Cardiac septum (tissue), 1 donor: ENCODE measurements around the gene ZYX. TPM values are rescaled to one million over a fixed set of nuclear protein-coding genes. Genes with fewer than 3 reads are reported as not detected.
A peak's percentile ranks its signal among the peaks of the same experiment; 100 is the strongest.

Experiments
- DNase-seq: peaks from one replicate; pipeline ENCODE4 v3.0.0-alpha.2; 2020; ENCODE audit warnings: low spot score
- intact Hi-C: fragments of 100-400 bp; cut with DNase I; formaldehyde crosslinking; loops from one replicate; pipeline ENCODE4 v1.14.0; 2022
- long read RNA-seq: library from polyadenylated mRNA; unstranded; transcript quantifications from one replicate; pipeline ENCODE4 v2.0.0, GENCODE V29; 2021
- total RNA-seq: library from RNA; stranded (reverse); fragmentation: NEBNext Ultra II Directional; extraction: Animal tissue kit (Norgen Biotek cat#: 25700); gene quantifications from one replicate; pipeline ENCODE4 v1.2.1, GENCODE V29; 2021
- donor health status: DM: no; HTN: no; CAD: no.

ZYX gene, protein sequence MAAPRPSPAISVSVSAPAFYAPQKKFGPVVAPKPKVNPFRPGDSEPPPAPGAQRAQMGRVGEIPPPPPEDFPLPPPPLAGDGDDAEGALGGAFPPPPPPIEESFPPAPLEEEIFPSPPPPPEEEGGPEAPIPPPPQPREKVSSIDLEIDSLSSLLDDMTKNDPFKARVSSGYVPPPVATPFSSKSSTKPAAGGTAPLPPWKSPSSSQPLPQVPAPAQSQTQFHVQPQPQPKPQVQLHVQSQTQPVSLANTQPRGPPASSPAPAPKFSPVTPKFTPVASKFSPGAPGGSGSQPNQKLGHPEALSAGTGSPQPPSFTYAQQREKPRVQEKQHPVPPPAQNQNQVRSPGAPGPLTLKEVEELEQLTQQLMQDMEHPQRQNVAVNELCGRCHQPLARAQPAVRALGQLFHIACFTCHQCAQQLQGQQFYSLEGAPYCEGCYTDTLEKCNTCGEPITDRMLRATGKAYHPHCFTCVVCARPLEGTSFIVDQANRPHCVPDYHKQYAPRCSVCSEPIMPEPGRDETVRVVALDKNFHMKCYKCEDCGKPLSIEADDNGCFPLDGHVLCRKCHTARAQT
- 126 TPM for total RNA-seq
- long read RNA-seq, transcript ZYX-201 (10 exons, 2,493 nt) = major isoform, 35 of 167 reads
- long read RNA-seq, partial matches to known transcripts = 93 of 167 reads
- long read RNA-seq, other reads (novel, unspliced or antisense) = 39 of 167 reads

DNA sequence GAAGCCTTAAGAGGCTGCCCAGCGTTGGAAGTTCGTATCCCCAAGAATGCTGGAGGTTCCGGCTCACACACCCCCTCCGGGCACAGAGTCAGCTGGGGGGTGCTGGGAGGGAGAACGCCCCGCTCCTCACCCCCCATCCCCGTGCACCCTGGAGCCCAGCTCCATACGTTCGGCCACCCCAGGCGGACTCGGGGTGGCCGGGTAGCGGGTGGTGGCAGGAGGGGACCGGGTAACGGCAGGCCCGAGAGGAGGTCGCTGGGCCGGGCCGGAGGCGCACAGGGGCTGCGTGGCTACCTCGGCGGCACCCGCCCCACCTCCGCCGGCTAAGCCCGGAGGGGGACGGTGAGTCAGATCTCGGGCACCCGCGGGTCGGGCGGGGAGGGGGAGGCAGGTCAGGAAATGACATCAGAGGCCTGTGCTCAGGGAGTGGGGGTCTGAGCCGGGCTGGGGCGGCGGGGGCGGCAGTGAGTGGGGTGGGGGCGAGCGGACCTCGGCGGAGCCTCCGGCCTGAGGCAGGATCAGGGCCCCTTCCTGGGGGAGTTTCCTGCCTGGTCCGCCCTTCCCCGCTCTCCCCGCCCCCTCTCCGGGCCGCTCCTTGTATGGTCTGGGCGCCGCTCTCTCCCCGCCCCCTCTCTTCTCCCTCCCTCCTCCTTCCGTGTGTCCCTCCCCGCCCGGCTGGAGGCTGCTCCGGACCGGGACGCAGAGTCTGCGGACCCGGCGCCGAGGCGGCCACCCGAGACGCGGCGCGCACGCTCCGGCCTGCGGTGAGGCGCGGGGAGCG, at the start of gene ZYX:
Gene ZYX (plus strand): TSS at position 700 of the 781 bp plus-strand sequence. CDS start 227 bp downstream, outside the sequence.
- intact Hi-C loops = loop anchor here (5.0 to 10.0 kb wide), 3 partner anchors 94 to 524 kb away; partner anchors contain the start of genes CASP2 and TCAF1
- peak; percentile 98 for DNase-seq

DNA sequence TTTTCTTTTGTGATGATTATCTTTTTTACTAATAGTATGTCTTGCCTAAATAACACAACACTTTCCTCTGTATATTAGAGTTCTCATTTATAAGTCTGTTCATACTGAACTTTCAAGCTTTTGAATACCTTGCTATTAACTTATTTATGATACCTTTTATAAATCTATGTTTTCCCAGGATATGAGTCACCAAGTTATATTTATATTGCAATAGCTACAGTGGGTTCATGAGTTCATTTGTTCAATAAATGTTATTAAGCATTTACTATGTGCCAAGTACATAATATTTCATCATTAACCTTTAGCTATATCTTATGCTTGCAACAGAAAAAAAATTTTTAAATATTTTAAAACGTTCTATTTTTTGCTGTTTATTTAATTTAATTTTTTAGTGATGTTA, 46.9 kb upstream of the ZYX start:
- intact Hi-C loops = no loop called here
- no peak for DNase-seq

DNA sequence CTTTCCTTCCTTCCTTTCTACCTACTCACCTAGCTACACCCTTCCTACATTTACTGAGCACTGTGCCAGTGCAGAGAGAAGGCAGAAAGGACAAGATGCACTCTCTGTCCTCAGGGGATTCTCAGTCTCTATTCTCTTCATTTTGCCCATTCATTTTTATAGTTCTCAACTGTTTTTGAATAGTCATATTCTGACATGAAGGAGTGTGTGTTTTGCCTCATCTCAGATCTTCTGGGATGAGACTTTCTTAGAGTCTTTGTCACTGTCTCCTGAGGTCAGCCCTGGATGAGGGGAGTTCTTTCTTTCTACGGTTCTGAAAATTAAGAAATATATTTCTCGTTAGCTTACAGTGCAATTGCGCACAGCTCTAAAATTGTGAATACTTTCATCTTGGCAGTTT, 43.9 kb upstream of the ZYX start:
- DNase-seq = no peak
- intact Hi-C loops = no loop called here

DNA sequence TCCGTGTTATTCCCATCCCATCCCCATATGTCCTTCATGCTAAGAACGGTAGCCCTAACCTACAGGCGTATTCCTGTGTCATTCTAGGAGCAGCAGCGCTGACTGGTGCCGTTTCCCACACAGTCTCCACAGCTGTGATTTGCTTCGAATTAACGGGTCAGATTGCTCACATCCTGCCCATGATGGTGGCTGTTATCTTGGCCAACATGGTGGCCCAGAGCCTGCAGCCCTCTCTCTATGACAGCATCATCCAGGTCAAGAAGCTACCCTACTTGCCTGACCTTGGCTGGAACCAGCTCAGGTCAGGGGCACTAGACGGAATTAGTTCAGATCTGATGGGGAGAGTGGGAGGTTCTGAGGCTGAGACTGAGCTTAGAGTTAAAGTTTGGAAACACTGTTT, 39.3 kb upstream of the ZYX start:
- intact Hi-C loops = no loop called here
- no peak for DNase-seq

DNA sequence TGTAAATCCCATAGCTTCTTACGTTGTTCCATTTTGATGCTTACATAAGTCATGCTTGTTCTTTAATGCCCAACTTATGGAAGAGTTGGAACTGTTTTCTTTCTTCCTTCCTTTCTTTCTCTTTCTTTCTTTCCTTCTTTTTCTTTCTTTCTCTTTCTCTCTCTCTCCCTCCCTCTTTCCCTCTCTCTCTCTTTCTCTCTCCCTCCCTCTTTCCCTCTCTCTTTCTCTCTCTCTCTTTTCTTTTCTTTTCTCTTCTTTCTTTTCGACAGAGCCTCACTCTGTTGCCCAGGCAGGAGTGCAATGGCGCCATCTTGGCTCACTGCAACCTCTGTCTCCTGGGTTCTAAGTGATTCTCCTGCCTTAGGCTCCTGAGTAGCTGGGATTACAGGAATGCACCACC, 37.5 kb upstream of the ZYX start:
- intact Hi-C loops = no loop called here
- DNase-seq = no peak

DNA sequence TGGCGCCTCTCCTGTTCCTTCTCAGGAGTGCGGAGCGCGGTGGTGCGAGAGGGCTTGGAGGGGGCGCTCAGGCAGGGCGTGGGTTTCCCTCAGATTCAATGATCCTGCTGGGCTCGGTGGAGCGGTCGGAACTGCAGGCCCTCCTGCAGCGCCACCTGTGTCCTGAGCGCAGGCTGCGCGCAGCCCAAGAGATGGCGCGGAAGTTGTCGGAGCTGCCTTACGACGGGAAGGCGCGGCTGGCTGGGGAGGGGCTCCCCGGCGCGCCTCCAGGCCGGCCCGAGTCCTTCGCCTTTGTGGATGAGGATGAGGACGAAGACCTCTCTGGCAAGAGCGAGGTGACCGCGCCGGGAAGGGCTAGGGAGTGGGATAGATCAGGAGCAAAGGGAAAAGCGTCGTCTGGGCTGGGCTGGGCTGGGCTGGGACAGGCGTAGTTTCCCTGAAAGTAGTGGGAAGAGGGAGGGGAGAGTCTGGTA, 35.7 kb upstream of the ZYX start:
- intact Hi-C loops = no loop called here
- peak; percentile 89 for DNase-seq

DNA sequence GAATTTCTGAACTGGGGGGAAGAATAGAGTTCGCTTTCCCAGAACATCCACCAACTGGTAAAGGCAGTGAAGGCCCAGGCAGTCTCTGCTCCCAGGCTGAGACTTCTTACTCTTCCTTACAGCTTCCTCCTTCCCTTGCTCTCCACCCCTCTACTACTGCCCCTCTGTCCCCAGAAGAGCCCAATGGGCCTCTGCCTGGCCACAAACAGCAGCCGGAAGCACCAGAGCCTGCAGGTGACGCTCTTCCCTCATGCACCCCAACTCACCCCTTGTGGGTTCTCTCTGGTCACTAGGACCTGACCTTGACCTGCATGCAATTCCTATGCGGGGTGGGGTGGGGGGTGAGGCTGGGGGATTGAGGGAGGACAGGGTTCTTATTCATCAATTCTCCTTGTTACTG, 35.1 kb upstream of the ZYX start:
- intact Hi-C loops = no loop called here
- no peak for DNase-seq

DNA sequence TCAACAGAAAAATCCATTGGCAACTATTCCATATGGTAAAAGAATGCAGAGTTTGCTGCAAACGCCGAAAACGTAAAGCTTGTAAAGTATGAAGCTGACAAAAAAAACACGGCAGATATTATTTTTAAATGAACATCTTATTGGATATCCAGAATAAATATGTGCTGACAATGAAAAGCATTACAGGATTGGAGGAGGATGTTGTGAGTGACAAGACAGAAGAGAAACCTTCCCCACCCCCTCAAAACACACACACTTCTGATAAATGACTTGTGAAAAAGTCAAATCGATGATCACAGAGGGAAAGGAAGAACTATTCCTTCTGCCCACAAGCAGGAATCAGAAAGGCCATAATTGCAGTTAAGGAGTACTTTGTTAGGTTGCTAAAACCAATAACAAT, 33.2 kb upstream of the ZYX start:
- DNase-seq = no peak
- intact Hi-C loops = no loop called here

DNA sequence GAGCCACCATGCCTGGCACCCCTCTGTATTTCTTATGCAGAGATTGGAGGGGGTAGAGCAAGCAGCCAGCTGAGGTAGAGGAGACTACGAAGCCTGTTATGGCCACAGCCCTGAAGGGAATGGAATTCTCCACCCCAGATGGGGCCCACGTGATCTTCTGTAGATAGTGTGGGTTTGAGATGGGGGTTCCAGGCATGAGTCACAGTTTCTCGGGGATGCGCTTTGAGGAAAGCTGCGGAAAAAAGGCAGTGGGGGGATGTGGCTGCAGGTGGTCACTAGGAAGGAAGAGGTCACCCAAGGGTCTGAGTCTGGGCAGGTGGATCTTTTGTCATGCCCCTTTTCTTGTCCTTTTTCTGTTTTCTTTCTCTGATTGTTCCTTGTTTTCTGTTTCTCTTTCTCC, 30.1 kb upstream of the ZYX start:
- intact Hi-C loops = no loop called here

DNA sequence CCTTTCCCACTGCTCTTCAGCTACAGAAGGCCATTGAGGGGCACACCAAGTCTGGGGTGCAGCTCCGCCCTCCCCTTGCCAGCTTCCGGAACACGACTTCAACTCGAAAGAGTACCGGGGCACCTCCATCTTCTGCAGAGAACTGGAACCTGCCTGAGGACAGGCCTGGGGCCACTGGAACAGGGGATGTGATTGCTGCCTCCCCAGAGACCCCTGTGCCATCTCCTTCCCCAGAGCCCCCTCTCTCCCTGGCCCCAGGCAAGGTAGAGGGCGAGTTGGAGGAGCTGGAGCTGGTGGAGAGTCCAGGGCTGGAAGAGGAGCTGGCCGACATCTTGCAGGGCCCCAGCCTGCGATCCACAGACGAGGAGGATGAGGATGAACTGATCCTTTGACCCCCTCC, 29.6 kb upstream of the ZYX start:
- DNase-seq = no peak
- intact Hi-C loops = no loop called here

More for the DNA sequence above, 30.1 kb upstream of the ZYX start:
- DNase-seq = no peak

DNA sequence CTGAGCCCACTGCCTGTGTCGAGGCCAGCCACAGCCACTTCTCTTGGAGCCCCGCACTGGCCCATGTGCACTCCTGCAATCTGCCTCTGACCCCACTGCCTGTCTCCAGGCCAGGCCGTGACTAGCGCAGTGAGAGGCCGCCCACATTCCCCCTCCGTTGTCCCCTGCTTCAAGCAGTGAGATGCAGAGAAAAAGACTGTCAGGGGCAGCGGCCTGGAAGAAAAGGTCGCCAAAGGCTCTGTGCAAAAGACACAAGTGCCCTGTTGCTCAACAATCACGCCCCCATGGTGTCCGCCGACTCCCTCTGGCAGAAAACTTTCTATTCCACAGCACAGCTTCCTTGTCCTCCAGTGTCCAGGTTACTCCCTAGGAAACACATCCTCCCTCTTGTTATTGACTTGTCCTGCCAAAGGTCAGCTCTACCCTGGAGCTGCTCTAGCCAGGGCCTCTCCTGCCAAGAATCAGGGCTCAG, 28.6 kb upstream of the ZYX start:
- intact Hi-C loops = no loop called here
- DNase-seq = no peak

DNA sequence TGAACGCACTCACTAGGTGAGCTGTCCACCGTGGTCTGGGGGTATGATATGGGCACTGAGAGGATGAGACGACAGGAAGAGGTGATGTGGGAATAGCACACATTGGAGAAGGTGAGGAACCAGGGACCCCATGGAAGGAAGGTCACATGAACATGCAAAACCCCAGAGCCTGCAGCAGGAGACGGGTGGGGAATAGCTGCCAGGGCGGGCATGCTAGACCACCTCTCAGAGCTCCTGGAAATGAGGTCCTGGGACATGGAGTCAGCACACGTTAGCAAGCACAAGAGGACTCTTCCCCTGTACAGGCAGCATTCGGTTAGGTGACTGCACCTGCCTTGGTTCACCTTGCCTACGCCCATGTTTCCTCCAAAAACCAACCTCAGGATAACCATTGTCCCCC, 26.8 kb upstream of the ZYX start:
- no peak for DNase-seq
- intact Hi-C loops = no loop called here

DNA sequence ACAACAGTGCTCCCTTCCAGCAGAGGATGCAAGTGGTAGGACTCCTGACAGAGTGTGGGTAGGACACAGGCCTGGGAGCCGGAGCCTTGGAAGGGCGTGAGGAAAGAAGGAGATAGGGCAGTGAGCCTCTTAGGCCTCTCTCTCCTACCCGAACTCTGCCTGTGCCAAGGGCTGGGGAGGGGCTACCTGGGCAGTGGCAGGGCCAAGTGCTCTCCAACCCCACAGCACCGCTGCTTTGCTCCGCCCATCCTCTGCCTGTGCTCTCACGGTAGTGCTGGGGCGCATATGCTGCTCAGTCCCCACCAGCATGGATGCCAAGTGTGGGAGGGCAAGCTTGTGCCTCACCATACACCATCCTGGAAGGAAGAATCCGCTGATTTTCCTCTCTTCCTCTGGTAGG, 26.2 kb upstream of the ZYX start:
- no peak for DNase-seq
- intact Hi-C loops = no loop called here

DNA sequence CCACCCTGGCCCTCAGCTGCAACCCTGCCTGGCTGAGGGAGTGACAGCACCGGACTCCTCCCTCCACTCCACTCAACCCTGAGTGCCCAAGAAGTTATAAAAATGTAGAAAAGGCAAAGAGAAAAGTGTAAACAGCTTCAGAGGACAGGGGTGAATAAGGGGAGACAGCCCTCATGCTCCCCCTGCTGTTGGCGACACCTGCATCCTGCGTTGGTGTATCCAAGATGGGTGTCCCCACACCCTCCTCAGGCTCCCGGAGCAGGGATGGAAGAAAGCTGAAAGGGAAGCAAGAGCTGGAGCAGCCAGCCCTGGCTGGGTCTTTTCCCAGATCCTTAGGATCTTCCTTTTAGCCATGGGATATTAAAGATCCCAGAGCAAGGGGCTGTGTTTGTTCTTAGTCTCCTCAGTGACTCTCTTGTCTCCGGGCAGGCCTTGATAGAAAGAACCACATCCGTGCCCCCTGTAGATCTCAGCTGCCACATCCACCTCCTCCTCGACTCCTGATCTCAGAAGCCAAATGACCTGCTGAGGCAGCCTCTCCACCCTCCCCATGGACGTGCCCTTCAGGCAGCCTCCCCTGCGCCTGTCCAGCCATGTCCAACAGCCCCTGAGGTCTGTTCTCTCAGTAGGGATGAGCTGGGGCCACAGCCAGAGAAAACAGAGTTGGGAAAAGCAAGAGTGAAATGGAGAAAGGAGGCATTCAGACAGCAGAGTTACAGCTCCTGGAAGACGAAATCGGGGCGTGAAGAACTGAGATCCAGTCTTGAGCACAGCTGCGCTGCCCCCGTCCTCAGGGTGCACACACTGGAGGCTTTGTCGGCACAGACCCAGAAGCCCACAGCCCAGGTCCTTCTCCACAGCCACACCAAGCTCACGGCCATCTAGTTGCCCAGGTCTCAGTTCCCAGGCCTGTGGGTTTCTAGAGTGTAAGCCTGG, 25.4 kb upstream of the ZYX start:
- no peak for DNase-seq
- intact Hi-C loops = no loop called here

DNA sequence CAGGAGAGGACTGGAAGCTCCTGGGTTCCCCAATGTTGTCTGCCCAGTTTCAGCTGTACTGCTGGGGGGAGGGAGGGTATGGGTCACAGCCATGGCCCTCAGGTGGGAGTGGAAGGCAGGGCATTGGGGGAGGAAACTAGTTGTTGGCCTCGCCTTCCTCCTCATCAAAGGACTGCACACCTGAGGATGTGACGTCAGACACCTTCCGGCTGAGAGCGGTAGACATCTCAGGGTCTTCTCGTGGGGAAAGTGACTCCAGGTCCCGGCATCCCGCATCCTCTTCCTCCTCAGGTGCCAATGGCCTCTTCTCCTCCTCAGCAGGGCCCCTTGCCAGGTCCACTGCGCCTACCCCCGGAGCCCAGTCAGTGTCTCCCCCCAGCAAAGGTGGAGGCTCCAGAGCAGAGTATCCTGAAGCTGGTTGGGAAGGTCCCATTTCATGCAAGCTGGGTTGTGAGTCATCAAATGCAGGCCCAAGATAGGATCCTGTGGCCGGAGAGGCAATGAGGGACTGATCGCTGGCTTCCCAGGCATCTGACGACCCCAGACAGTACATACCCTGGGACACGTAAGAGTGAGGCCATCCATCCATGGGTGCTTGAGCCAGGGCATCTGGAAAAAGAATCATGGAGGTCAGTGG, 24.6 kb upstream of the ZYX start:
- intact Hi-C loops = no loop called here
- no peak for DNase-seq

DNA sequence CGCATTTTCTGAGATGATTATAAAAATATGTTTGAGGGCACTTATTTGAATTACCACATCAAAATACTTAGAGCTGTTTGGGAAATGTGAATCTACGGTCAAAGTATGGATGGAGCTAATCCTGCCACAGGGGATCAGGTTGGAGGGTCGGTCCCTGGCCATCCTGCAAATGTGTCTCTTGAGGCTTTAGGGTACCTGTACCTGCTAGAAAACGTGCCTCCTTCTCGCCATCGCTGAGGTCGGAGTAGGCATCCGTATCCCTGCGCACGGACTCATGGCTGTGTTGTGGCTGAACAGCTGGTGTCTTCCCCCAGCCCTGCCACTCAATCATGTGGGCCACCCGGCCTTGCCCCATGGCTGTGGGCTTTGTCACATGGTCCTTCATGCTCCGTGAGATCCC, 22.5 kb upstream of the ZYX start:
- intact Hi-C loops = no loop called here
- DNase-seq = no peak

DNA sequence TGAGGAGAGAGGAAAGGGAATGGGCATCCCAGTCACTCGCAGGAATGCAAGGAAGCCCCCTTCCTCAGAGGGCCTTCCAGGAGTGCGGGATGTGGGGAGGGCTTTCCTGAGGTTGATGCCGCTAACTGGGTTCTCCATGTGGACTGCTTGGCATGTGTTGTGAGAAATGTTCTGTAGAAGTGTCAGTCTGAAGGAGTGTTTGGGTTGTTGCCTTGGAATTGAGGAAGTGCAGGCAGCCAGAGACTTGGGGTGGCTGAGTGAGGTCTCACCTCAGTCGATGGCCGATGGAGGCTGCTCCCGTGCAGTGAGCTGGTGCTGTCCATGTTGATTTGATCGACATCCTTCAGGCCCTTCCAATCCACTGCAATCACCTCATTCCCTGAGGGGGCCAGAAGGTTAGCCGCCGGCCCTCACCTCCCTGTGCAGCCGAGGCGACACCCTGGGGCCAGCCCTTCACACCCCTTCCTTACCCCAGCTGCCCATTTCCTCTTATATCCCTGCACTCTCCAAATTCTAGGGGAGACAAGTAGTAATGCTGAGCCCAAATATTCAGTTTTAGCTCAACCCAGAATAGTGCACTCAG, 21.3 kb upstream of the ZYX start:
- no peak for DNase-seq
- intact Hi-C loops = no loop called here

DNA sequence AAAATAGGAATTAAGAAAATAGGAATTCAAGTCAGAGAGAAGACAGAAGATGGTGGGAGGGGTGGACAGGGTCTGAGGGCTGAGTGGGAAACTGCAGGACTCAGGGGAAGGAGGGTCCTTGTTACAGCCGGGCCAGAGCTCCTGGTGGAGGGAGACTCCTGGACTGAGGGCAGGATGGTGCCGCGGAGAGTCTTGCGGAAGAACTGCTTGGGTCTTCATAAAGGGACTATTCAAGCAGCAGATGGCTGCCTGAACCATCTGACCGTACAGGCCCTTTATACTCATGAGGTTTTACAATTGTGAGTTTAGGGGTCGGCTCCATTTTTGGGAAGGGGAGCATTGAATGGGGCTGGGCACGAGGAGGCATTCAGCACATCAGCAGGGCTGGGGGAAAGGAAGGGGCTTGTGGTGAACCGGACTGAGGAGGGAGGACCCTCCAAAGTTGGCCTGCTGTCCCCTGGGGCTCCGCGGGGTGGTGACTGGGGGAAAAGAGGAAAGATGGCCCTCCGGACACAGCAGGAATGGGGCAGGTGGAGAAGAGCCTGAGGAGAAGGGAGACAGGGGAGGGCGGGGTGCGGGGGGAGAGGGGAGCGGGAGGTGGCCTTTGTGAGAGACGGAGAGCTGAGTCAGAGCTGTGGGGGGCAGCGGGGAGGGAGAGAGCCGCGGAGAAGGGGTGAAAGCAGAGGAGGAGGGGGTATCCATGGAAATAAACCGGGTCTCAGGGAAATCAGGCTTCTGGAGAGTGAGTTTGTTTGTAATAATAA, 20.2 kb upstream of the ZYX start:
- no peak for DNase-seq
- intact Hi-C loops = no loop called here
